ENCODE data around the gene CFAP90.

DNA sequence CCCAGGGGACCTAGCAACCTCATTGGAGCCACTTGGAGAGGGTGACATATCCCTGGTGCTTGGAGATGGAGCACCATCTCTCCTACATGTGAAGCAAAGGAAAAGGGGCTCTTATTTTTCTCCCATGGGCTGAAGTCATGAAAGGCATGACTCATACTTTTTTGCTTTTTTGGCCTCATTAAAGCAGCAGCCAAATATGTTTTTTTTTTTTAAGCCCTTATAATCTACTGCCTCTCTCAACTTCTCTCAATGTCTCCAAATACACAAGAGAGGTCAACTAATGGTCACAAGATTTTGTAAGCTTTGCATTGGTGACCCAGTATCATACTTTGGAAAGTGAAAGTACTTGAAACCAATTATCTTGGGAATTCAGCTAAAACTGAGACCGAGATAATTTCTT is 1.6 kb upstream of the CFAP90 start:
- TF ChIP-seq, protein P1, sequence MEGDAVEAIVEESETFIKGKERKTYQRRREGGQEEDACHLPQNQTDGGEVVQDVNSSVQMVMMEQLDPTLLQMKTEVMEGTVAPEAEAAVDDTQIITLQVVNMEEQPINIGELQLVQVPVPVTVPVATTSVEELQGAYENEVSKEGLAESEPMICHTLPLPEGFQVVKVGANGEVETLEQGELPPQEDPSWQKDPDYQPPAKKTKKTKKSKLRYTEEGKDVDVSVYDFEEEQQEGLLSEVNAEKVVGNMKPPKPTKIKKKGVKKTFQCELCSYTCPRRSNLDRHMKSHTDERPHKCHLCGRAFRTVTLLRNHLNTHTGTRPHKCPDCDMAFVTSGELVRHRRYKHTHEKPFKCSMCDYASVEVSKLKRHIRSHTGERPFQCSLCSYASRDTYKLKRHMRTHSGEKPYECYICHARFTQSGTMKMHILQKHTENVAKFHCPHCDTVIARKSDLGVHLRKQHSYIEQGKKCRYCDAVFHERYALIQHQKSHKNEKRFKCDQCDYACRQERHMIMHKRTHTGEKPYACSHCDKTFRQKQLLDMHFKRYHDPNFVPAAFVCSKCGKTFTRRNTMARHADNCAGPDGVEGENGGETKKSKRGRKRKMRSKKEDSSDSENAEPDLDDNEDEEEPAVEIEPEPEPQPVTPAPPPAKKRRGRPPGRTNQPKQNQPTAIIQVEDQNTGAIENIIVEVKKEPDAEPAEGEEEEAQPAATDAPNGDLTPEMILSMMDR (IDR thresholded peaks at IDR 0.05): no peak
- TF ChIP-seq POLR2A (IDR thresholded peaks at IDR 0.05): no peak

Measured in uterus (tissue), 2 donors.